Lower lobe of right lung (tissue), 2 donors: ENCODE measurements around the gene WNT7B. TPM values are rescaled to one million over a fixed set of nuclear protein-coding genes. Genes with fewer than 3 reads are reported as not detected.
A peak's percentile ranks its signal among the peaks of the same experiment; 100 is the strongest.

ENCODE experiments used
- ATAC-seq, 2 donors: fragments of 200-7000 bp; cut with Tn5 transposase; one replicate each; pipeline ENCODE4 v1.9.1; 2020 to 2022; ENCODE audit warnings: mild to moderate bottlenecking in 2 of 2, moderate library complexity in 2 of 2
- DNase-seq: peaks from one replicate; pipeline ENCODE4 v3.0.0-alpha.2; 2020
- H3K27ac ChIP-seq: fragments of 200-600 bp; one replicate; pipeline ENCODE4 v1.8.0; 2022
- H3K27me3 ChIP-seq: fragments of 200-600 bp; one replicate; pipeline ENCODE4 v1.8.0; 2022; ENCODE audit warnings: low read depth
- H3K36me3 ChIP-seq: fragments of 200-600 bp; one replicate; pipeline ENCODE4 v1.8.0; 2022; ENCODE audit warnings: mild to moderate bottlenecking
- H3K4me1 ChIP-seq: fragments of 200-600 bp; one replicate; pipeline ENCODE4 v1.8.0; 2022
- H3K4me3 ChIP-seq: fragments of 200-600 bp; one replicate; pipeline ENCODE4 v1.8.0; 2022; ENCODE audit warnings: mild to moderate bottlenecking
- H3K9me3 ChIP-seq: fragments of 200-600 bp; one replicate; pipeline ENCODE4 v1.8.0; 2022
- intact Hi-C: fragments of 100-400 bp; cut with DNase I; formaldehyde crosslinking; loops from one replicate; pipeline ENCODE4 v1.11.0; 2022
- total RNA-seq: library from RNA; stranded (reverse); fragmentation: NEBNext Ultra II Directional; extraction: Animal tissue kit (Norgen Biotek cat#: 25700); gene quantifications from one replicate; pipeline ENCODE4 v1.2.1, GENCODE V29; 2021
- TF ChIP-seq, protein P1 (sequence below): fragments of 200-600 bp; IDR thresholded peaks from one replicate; pipeline ENCODE4 v1.8.0; 2022; ENCODE audit warnings: antibody characterized with exemption, mild to moderate bottlenecking
- donor health status: DM: no; HTN: yes; CAD: no; lungs with severe emphysema.

WNT7B gene
- total RNA-seq, 1 donor from 2014 or later: 6.3 TPM

DNA sequence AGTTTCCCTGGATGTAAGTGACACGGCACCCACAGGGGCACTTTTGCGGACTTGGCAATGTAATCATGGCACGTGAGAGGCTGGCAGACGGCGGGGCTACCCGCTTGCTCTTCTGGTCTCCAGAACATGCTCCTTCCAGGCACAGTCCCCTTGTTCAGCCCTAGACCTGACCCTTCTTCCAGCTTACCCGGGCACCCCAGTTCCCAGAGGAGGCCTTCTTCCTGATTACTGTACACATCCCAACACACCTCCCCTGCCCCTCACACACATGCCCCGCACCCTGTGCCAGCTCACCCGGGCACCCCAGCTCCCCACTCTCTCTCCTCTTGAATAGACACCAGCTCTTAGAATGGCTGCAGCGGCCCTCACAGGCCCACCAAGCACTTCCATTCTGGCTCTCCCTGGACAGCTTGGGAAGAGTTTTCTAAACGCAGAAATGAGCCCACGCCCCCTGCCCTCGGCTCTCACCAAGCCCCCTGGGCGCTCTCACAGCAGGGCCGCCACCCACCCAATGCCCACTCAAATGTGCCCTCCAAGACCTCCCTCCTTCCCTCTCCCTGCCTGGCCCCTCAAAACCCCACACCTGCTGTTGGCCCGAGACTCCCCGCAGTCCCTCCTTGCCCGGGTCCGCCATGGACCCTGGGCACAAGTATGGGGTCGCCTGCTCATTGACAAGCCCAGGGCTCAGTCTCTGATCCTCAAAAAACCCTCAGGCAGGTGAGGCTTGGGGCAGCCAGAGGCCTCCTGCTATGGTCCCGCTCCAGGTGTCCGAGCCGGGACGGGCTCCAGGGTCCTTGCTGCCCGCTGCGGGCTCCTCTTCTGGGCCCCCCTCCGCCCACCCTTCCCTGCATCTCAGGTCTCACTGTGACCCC is 88.5 kb downstream of the WNT7B start:
- Histone ChIP-seq H3K27me3 (peaks cover 52% of the 10 kb centered on the region), H3K36me3 (no peaks in the 10 kb centered on the region), H3K27ac (no peak overlapping the region), H3K4me1 (no peaks in the 10 kb centered on the region), H3K4me3 (no peak overlapping the region), H3K9me3 (no peaks in the 10 kb centered on the region)
- TF ChIP-seq, protein P1, sequence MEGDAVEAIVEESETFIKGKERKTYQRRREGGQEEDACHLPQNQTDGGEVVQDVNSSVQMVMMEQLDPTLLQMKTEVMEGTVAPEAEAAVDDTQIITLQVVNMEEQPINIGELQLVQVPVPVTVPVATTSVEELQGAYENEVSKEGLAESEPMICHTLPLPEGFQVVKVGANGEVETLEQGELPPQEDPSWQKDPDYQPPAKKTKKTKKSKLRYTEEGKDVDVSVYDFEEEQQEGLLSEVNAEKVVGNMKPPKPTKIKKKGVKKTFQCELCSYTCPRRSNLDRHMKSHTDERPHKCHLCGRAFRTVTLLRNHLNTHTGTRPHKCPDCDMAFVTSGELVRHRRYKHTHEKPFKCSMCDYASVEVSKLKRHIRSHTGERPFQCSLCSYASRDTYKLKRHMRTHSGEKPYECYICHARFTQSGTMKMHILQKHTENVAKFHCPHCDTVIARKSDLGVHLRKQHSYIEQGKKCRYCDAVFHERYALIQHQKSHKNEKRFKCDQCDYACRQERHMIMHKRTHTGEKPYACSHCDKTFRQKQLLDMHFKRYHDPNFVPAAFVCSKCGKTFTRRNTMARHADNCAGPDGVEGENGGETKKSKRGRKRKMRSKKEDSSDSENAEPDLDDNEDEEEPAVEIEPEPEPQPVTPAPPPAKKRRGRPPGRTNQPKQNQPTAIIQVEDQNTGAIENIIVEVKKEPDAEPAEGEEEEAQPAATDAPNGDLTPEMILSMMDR: no peak
- peak; percentile 34 for DNase-seq
- intact Hi-C loops: no loop called here
- ATAC-seq: no peak

DNA sequence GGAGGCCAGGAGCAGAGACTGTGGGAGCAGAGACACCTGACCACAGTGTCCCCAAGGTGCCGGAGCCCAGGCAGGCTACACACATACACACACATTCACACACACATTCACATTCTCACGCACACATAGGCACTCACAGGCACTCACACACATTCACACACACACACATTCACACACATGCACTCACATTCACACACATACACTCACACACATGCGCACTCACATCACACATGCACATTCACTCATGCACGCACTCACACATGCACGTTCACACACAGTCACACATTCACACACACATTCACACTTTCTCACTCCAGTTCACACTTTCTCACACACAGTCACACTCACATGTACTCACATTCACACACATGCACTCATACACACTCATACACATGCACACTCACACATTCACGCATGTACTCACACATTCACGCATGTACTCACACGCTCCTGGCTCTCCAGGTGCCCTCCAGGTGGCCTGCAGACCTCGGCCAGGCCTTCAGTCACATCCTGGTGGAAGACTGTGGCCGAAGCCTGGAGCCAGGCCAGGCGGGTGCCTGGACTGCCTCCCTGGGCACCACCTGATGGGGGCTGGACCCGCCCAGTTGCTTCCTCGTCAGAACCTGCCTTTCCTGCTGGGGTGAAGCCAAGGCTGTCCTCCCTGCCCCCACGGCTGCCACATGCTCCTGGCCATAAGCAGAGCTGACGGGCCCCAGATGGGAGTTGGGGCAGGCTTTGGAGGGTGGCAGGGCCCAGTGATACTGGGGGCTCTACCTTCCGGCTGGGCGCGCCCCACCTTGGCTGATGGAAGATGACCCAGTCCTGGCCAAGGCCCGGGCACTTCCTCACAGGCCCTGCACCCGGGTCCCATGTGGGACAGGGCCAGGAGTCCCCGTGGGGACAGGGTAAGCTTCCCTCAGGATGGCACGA is 89.5 kb downstream of the WNT7B start:
- no peaks in the 10 kb centered on the region for H3K4me1 ChIP-seq
- DNase-seq (peak; percentile 79), ATAC-seq (peak; percentile 50 to 66)
- intact Hi-C loops: no loop called here
- TF ChIP-seq, protein P1: no peak
- no peaks in the 10 kb centered on the region for H3K9me3 ChIP-seq
- peaks cover 52% of the 10 kb centered on the region for H3K27me3 ChIP-seq
- no peaks in the 10 kb centered on the region for H3K36me3 ChIP-seq
- no peak overlapping the region for H3K4me3 ChIP-seq
- no peak overlapping the region for H3K27ac ChIP-seq

DNA sequence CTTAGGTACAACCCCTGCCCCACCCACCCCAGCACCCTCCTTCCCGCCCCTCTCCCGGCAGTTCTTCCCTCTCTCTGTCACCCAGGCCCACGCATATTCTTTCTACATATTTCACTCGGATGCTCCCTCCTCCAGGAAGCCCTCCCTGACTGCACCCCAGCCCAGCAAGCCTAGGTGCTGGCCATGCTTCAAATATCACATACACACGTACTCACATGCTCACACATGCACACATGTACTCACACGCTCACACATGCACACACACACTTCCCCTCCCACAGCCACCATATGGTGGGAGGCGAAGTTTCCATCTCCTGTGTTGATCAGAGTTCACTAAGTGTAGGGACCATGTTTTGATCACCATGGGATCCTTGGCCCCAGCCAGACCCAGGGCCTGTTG is 90.4 kb downstream of the WNT7B start:
- Histone ChIP-seq H3K4me1 (no peaks in the 10 kb centered on the region), H3K9me3 (no peaks in the 10 kb centered on the region), H3K27ac (no peak overlapping the region), H3K36me3 (no peaks in the 10 kb centered on the region), H3K27me3 (peaks cover 52% of the 10 kb centered on the region), H3K4me3 (no peak overlapping the region)
- intact Hi-C loops: no loop called here
- ATAC-seq (no peak), DNase-seq (no peak)
- TF ChIP-seq, protein P1: no peak

DNA sequence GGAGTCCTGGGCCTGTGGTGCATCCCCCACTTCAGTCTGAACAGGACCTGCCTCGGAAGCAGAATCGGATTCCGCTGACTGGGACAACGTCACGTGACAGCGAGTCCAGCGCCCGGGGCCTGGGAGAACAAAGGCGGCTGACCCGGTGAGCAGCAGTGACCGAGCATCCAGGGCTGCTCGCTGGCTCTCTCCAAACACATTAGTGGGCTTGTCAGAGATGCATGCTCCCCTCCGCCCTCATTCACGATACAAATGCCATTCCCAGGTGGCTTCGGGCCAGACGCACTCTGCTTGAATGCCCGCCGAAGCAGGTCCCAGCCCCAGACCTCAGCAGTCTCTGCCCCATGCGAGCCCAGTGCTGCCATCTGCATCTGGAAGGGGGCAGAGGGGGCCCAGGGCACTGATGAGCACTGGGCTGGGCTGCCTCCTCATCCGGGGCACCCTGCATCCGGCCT is 91.0 kb downstream of the WNT7B start:
- TF ChIP-seq, protein P1: no peak
- Histone ChIP-seq H3K4me1 (peaks cover under 1% of the 10 kb centered on the region), H3K4me3 (no peak overlapping the region), H3K27me3 (peaks cover 55% of the 10 kb centered on the region), H3K9me3 (no peaks in the 10 kb centered on the region), H3K36me3 (no peaks in the 10 kb centered on the region), H3K27ac (no peak overlapping the region)
- ATAC-seq: no peak
- DNase-seq: peak; percentile 36
- intact Hi-C loops: no loop called here

DNA sequence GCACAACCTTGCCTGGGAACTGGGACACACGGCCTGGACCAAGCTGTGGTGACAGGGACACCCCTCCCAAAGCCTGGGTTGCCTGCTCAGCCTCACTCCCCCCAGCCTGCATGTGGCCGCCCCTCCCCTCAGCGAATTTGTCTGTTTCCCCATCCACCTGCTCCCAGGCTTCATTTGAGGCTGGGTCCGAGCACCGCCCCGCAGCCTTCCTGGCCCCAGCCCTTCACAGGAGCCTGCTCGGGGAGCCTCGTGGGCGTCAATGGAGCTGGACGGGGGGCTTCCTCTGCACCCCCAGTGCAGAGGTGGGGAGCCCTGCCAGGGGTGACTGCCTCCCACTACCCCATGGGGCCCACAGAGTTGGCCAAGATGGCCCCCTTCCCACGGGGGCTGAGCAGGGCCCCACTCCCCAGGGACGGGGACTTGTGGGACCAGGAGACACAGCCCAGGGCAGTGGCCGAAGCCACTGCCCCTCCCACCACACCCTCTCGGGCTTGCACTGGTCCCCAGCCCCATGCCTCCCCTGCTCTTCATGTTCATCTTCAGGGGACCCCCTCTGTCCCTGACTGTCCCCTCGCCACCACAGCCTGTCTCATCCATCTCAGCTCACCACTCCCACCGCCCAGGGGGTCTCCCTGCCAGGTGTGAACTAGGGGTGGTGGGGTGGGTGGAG is 91.7 kb downstream of the WNT7B start:
- TF ChIP-seq, protein P1: no peak
- peaks cover 6% of the 10 kb centered on the region for H3K4me1 ChIP-seq

More for the DNA sequence above, 91.7 kb downstream of the WNT7B start:
- intact Hi-C loops: no loop called here
- no peak overlapping the region for H3K27ac ChIP-seq
- no peaks in the 10 kb centered on the region for H3K9me3 ChIP-seq
- H3K4me3 ChIP-seq: no peak overlapping the region
- peaks cover 62% of the 10 kb centered on the region for H3K27me3 ChIP-seq
- DNase-seq (peak; percentile 22), ATAC-seq (no peak)
- H3K36me3 ChIP-seq: no peaks in the 10 kb centered on the region
